ENCODE data around the gene E2F4. TPM values are rescaled to one million over a fixed set of nuclear protein-coding genes. Genes with fewer than 3 reads are reported as not detected.
A peak's percentile ranks its signal among the peaks of the same experiment; 100 is the strongest.

The E2F4 gene
- total and polyA plus RNA-seq, 2 of the 13 experiments (the other 11 are each of a cell fraction or from before 2014, with no cell fraction given): 84.8 to 91.2 TPM

DNA sequence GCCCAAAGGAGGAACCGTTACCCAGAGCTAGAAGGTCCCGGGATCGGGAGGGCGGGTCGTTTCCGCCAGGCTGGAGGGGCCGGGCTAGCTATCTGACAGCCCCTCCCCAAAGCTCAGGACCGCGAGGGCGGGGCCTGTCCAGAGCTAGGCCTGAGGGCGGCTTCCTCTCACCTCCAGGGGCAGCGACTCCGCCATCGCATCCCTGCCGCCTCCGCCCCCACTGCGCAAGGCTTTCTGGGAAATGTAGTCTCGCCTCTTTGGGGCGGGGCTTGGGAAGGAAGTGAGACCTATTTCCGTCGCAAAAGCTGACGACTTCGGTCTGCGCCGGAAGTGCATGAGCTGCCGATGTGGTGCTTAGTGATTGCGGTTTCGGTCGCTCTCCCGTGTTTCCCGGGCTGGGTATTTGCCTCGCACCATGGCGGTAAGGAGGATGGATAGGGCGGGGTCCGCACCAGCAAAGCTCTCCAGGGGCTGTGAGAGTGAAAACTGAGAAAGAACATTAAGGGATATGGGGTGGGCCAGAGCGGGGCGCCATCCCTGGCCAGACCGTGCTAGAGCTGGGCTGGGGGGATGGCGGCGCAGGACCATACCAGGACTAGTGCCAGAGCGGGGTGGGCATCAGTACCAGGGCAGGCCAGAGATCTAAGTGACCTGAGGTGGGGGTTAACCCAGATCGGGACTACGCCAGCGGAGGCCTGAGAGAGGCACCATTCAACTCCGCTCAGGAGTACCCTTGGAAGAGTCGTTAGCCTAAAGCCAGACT lies 35.0 kb downstream of the E2F4 start, which contains the start of gene TMEM208 (continued):
- TF ChIP-seq, protein P1, sequence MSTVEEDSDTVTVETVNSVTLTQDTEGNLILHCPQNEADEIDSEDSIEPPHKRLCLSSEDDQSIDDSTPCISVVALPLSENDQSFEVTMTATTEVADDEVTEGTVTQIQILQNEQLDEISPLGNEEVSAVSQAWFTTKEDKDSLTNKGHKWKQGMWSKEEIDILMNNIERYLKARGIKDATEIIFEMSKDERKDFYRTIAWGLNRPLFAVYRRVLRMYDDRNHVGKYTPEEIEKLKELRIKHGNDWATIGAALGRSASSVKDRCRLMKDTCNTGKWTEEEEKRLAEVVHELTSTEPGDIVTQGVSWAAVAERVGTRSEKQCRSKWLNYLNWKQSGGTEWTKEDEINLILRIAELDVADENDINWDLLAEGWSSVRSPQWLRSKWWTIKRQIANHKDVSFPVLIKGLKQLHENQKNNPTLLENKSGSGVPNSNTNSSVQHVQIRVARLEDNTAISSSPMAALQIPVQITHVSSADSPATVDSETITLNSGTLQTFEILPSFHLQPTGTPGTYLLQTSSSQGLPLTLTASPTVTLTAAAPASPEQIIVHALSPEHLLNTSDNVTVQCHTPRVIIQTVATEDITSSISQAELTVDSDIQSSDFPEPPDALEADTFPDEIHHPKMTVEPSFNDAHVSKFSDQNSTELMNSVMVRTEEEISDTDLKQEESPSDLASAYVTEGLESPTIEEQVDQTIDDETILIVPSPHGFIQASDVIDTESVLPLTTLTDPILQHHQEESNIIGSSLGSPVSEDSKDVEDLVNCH (CRISPR knock-in tag; IDR thresholded peaks at IDR 0.05): no peak
- no peak for TF ChIP-seq ZNF432 (CRISPR knock-in tag; IDR thresholded peaks at IDR 0.05; ENCODE audit: borderline replicate concordance)
- no peak; the same call in 1 of the 2 replicates for TF ChIP-seq ZNF460 (CRISPR knock-in tag; IDR thresholded peaks at IDR 0.05; ENCODE audit: borderline replicate concordance)
- TF ChIP-seq ZC3H13 (CRISPR knock-in tag; IDR thresholded peaks at IDR 0.05): peak; percentile 86
- no peak for TF ChIP-seq HMGA1 (CRISPR knock-in tag; conservative IDR thresholded peaks at IDR 0.05)
- peak; percentile 99 for TF ChIP-seq ZNF501 (CRISPR knock-in tag; IDR thresholded peaks at IDR 0.05)
- TF ChIP-seq, protein P2, sequence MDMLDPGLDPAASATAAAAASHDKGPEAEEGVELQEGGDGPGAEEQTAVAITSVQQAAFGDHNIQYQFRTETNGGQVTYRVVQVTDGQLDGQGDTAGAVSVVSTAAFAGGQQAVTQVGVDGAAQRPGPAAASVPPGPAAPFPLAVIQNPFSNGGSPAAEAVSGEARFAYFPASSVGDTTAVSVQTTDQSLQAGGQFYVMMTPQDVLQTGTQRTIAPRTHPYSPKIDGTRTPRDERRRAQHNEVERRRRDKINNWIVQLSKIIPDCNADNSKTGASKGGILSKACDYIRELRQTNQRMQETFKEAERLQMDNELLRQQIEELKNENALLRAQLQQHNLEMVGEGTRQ (IDR thresholded peaks at IDR 0.05; ENCODE audit: low read depth, low read length): no peak
- TF ChIP-seq, protein P2 (CRISPR knock-in tag; IDR thresholded peaks at IDR 0.05; ENCODE audit: borderline replicate concordance): no peak; the same call in 1 of the 2 replicates
- no peak; the same call in 1 of the 2 replicates for TF ChIP-seq ZNF777 (CRISPR knock-in tag; IDR thresholded peaks at IDR 0.05)
- TF ChIP-seq BHLHE40 (IDR thresholded peaks at IDR 0.05; ENCODE audit: low read length): 0 out of 2 replicates have a peak, but pooled peaks have one; percentile 17
- TF ChIP-seq U2AF1 (optimal IDR thresholded peaks at IDR 0.05; ENCODE audit: low read depth, low read length): no peak
- peak; percentile 89 for TF ChIP-seq PHF8 (CRISPR knock-in tag; IDR thresholded peaks at IDR 0.05)
- no peak for TF ChIP-seq ARID2 (CRISPR knock-in tag; IDR thresholded peaks at IDR 0.05; ENCODE audit: borderline replicate concordance)
- TF ChIP-seq NCOA1 (CRISPR knock-in tag; IDR thresholded peaks at IDR 0.05): no peak
- TF ChIP-seq RNF2 (conservative IDR thresholded peaks at IDR 0.05; ENCODE audit: low read depth): no peak
- TF ChIP-seq, protein P3, sequence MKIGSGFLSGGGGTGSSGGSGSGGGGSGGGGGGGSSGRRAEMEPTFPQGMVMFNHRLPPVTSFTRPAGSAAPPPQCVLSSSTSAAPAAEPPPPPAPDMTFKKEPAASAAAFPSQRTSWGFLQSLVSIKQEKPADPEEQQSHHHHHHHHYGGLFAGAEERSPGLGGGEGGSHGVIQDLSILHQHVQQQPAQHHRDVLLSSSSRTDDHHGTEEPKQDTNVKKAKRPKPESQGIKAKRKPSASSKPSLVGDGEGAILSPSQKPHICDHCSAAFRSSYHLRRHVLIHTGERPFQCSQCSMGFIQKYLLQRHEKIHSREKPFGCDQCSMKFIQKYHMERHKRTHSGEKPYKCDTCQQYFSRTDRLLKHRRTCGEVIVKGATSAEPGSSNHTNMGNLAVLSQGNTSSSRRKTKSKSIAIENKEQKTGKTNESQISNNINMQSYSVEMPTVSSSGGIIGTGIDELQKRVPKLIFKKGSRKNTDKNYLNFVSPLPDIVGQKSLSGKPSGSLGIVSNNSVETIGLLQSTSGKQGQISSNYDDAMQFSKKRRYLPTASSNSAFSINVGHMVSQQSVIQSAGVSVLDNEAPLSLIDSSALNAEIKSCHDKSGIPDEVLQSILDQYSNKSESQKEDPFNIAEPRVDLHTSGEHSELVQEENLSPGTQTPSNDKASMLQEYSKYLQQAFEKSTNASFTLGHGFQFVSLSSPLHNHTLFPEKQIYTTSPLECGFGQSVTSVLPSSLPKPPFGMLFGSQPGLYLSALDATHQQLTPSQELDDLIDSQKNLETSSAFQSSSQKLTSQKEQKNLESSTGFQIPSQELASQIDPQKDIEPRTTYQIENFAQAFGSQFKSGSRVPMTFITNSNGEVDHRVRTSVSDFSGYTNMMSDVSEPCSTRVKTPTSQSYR (CRISPR knock-in tag; IDR thresholded peaks at IDR 0.05; ENCODE audit: borderline replicate concordance): peak; percentile 87; the same call in 1 of the 2 replicates
- TF ChIP-seq, protein P4, sequence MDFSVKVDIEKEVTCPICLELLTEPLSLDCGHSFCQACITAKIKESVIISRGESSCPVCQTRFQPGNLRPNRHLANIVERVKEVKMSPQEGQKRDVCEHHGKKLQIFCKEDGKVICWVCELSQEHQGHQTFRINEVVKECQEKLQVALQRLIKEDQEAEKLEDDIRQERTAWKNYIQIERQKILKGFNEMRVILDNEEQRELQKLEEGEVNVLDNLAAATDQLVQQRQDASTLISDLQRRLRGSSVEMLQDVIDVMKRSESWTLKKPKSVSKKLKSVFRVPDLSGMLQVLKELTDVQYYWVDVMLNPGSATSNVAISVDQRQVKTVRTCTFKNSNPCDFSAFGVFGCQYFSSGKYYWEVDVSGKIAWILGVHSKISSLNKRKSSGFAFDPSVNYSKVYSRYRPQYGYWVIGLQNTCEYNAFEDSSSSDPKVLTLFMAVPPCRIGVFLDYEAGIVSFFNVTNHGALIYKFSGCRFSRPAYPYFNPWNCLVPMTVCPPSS (IDR thresholded peaks at IDR 0.05): no peak
- TF ChIP-seq, protein P5, sequence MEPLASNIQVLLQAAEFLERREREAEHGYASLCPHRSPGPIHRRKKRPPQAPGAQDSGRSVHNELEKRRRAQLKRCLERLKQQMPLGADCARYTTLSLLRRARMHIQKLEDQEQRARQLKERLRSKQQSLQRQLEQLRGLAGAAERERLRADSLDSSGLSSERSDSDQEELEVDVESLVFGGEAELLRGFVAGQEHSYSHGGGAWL (CRISPR knock-in tag; IDR thresholded peaks at IDR 0.05): no peak; the same call in 1 of the 2 replicates
- 0 out of 2 replicates have a peak, but pooled peaks have one; percentile 86 for TF ChIP-seq TBP (CRISPR knock-in tag; IDR thresholded peaks at IDR 0.05)
- TF ChIP-seq CREM (IDR thresholded peaks at IDR 0.05): peak; percentile 100
- peak; percentile 99 for TF ChIP-seq CREM (CRISPR knock-in tag; IDR thresholded peaks at IDR 0.05)
- peak; percentile 100 for TF ChIP-seq GATAD1 (CRISPR knock-in tag; IDR thresholded peaks at IDR 0.05)
